Progenitor cell of endocrine pancreas (in vitro differentiated cells): ENCODE data around the gene CLASP2. TPM values are rescaled to one million over a fixed set of nuclear protein-coding genes. Genes with fewer than 3 reads are reported as not detected.

Source experiments
- DNase-seq: peaks from one replicate; pipeline ENCODE4 v3.0.0; 2021; ENCODE audit warnings: low spot score; ENCODE audit not compliant: unreplicated experiment
- H3K27ac Mint-ChIP-seq: 2 replicates; pipeline ENCODE4 v1.8.0; 2021; ENCODE audit warnings: mild to moderate bottlenecking, moderate library complexity, mixed read lengths
- H3K27me3 Mint-ChIP-seq: 2 replicates; pipeline ENCODE4 v1.8.0; 2021; ENCODE audit warnings: mixed read lengths
- H3K36me3 Mint-ChIP-seq: 2 replicates; pipeline ENCODE4 v1.8.0; 2022; ENCODE audit warnings: mixed read lengths; ENCODE audit not compliant: insufficient read depth
- H3K4me1 Mint-ChIP-seq: 2 replicates; pipeline ENCODE4 v1.8.0; 2021; ENCODE audit warnings: low read depth, mixed read lengths
- H3K4me3 Mint-ChIP-seq: 2 replicates; pipeline ENCODE4 v1.8.0; 2021; ENCODE audit warnings: low read depth, mild to moderate bottlenecking, moderate library complexity, mixed read lengths
- H3K9me3 Mint-ChIP-seq: 2 replicates; pipeline ENCODE4 v1.8.0; 2021; ENCODE audit warnings: low read depth, mixed read lengths
- total RNA-seq: library from RNA; stranded (reverse); gene quantifications from 2 replicates; pipeline ENCODE4 v1.2.1, GENCODE V29; 2021
- TF ChIP-seq, protein P1 (sequence below): fragments of 200-600 bp; sonication (generic); IDR thresholded peaks from one replicate; pipeline ENCODE4 v1.5.0; 2021; ENCODE audit warnings: antibody characterized with exemption, mild to moderate bottlenecking; ENCODE audit not compliant: unreplicated experiment

Gene CLASP2
- total RNA-seq, 1 donor from 2014 or later: 58.4 TPM

DNA sequence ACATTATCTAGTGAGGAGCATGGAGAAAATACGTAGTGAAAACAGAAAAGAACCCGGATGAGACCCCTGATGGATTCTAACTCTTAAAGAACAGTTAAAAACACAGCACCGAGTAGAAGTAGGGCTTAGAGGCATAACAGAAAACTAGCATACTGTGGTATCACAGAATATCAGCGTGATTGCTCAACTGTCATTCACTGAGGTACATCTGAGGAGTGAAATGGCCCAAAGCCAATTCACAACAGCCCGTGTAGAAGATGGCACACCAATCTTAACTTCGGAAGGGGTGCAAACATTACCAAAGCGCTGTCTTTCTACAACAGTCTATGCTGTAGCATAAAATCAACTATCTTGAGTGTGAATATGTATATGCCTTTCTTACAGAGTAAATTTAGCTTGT lies 1.8 kb downstream of the CLASP2 start:
- peaks cover 8% of the 10 kb centered on the region for H3K36me3 Mint-ChIP-seq
- DNase-seq: no peak
- H3K27ac Mint-ChIP-seq: no peak overlapping the region
- peaks cover under 1% of the 10 kb centered on the region for H3K27me3 Mint-ChIP-seq
- no peak overlapping the region for H3K4me3 Mint-ChIP-seq
- peaks cover 8% of the 10 kb centered on the region for H3K4me1 Mint-ChIP-seq
- H3K9me3 Mint-ChIP-seq: peaks cover 9% of the 10 kb centered on the region
- TF ChIP-seq, protein P1, sequence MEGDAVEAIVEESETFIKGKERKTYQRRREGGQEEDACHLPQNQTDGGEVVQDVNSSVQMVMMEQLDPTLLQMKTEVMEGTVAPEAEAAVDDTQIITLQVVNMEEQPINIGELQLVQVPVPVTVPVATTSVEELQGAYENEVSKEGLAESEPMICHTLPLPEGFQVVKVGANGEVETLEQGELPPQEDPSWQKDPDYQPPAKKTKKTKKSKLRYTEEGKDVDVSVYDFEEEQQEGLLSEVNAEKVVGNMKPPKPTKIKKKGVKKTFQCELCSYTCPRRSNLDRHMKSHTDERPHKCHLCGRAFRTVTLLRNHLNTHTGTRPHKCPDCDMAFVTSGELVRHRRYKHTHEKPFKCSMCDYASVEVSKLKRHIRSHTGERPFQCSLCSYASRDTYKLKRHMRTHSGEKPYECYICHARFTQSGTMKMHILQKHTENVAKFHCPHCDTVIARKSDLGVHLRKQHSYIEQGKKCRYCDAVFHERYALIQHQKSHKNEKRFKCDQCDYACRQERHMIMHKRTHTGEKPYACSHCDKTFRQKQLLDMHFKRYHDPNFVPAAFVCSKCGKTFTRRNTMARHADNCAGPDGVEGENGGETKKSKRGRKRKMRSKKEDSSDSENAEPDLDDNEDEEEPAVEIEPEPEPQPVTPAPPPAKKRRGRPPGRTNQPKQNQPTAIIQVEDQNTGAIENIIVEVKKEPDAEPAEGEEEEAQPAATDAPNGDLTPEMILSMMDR: no peak

DNA sequence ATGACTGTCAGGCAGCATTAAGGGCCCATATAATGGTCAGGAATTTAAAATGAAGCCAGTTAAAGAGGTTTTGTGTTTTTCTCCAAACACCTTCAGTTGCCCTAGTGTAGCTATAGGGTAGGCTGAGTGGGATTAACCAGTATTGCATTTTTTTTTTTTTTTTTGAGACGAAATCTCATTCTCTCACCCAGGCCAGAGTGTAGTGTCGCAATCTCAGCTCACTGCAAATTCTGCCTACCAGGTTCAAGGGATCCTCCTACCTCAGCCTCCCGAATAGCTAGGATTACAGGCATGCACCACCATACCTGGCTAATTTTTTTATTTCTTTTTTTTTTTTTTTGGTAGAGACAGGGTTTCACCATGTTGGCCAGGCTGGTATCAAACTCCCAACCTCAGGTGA lies 7.0 kb downstream of the CLASP2 start:
- Mint-ChIP-seq H3K4me3 (no peak overlapping the region), H3K9me3 (peaks cover 27% of the 10 kb centered on the region), H3K4me1 (no peaks in the 10 kb centered on the region), H3K36me3 (peaks cover 25% of the 10 kb centered on the region), H3K27ac (no peak overlapping the region), H3K27me3 (no peaks in the 10 kb centered on the region)
- no peak for DNase-seq
- TF ChIP-seq, protein P1: no peak

GRCh38 chr3:33706056-33706455 lies 12.0 kb downstream of the CLASP2 start:
- no peaks in the 10 kb centered on the region for H3K27me3 Mint-ChIP-seq
- TF ChIP-seq, protein P1: no peak
- no peaks in the 10 kb centered on the region for H3K4me1 Mint-ChIP-seq
- no peak for DNase-seq
- peaks cover 50% of the 10 kb centered on the region for H3K36me3 Mint-ChIP-seq
- H3K4me3 Mint-ChIP-seq: no peak overlapping the region
- H3K27ac Mint-ChIP-seq: no peak overlapping the region
- H3K9me3 Mint-ChIP-seq: peaks cover 60% of the 10 kb centered on the region

DNA sequence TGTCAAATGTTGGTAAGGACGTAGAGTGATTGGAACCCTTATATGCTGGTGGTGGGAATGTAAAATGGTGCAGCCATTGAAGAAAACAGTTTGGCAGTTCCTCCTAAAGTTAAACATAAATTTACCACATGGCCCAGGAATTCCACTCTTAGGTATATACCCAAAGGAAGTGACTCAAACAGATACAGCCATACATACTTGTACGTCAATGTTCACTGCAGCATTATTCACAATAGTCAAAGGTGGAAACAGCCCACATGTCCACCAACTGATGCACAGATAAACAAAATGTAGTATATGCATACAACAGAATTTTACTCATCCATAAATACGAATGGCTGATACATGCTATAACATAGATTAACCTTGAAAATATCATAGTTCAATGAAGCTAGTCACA lies 13.2 kb downstream of the CLASP2 start:
- Mint-ChIP-seq H3K9me3 (peaks cover 60% of the 10 kb centered on the region), H3K36me3 (peaks cover 50% of the 10 kb centered on the region), H3K27ac (no peak overlapping the region), H3K27me3 (no peaks in the 10 kb centered on the region), H3K4me3 (no peak overlapping the region), H3K4me1 (no peaks in the 10 kb centered on the region)
- DNase-seq: no peak
- TF ChIP-seq, protein P1: no peak

- H3K4me3 Mint-ChIP-seq: no peak overlapping the region
- H3K4me1 Mint-ChIP-seq: no peaks in the 10 kb centered on the region
- DNase-seq: no peak
- H3K9me3 Mint-ChIP-seq: peaks cover 40% of the 10 kb centered on the region
- H3K36me3 Mint-ChIP-seq: peaks cover 42% of the 10 kb centered on the region
- TF ChIP-seq, protein P1: no peak
- H3K27ac Mint-ChIP-seq: no peak overlapping the region
- H3K27me3 Mint-ChIP-seq: no peaks in the 10 kb centered on the region
Measured at GRCh38 chr3:33699275-33699674, 18.8 kb downstream of the CLASP2 start.
